Adrenal gland (tissue), 5 donors: ENCODE measurements around the gene VPS35L.

Source experiments
- CTCF ChIP-seq, 6 experiments: fragments of 450-650 bp in 4 of 6; fragments of 200-600 bp in 2 of 6; sonication (generic) in 1 of 6; IDR thresholded peaks; 1 replicate in 5 of 6; 2 replicates in 1 of 6; pipeline versions ENCODE4 v1.5.1 to v1.8.0; 2016 to 2021; ENCODE audit warnings: antibody characterized with exemption in 6 of 6, mild to moderate bottlenecking in 2 of 6, moderate library complexity in 1 of 6
- POLR2A ChIP-seq, 2 donors: fragments of 450-650 bp; IDR thresholded peaks; one replicate each; pipeline ENCODE4 v1.6.1; 2017; ENCODE audit warnings: antibody characterized with exemption in 2 of 2, mild to moderate bottlenecking in 2 of 2, moderate library complexity in 1 of 2
- donor health status: DM: no; HTN: no; CAD: no.

GRCh38 chr16:19589106-19589505 lies 33.6 kb downstream of the VPS35L start:
- TF ChIP-seq CTCF (IDR thresholded peaks at IDR 0.05) (no peak), POLR2A (IDR thresholded peaks at IDR 0.05) (no peak)
